H1 (cell line): ENCODE data around the gene SCN4A. TPM values are rescaled to one million over a fixed set of nuclear protein-coding genes. Genes with fewer than 3 reads are reported as not detected.

Source experiments
- ASH2L ChIP-seq: fragments of 200-600, 300-600 bp; sonication (generic); IDR thresholded peaks from one replicate; pipeline ENCODE4 v1.7.1; 2017; ENCODE audit warnings: low read length
- BCL11A ChIP-seq, 2 experiments: IDR thresholded peaks; one replicate each; pipeline ENCODE4 v1.6.1; 2011; ENCODE audit warnings: low read depth in 2 of 2, low read length in 2 of 2, mild to moderate bottlenecking in 2 of 2
- BRCA1 ChIP-seq: IDR thresholded peaks from 2 replicates; pipeline ENCODE4 v1.6.1; 2012; ENCODE audit warnings: low read depth, low read length, improper control_type of control experiment
- CBX5 ChIP-seq: fragments of 300-800, 300-1000 bp; sonication (generic); IDR thresholded peaks from 2 replicates; pipeline ENCODE4 v1.7.1; 2016; ENCODE audit warnings: antibody characterized with exemption, low read length, low read depth
- CBX8 ChIP-seq: fragments of 300-800, 300-1000 bp; sonication (generic); IDR thresholded peaks from 2 replicates; pipeline ENCODE4 v1.7.1; 2016; ENCODE audit warnings: low read depth, low read length, borderline replicate concordance
- CHD1 ChIP-seq: IDR thresholded peaks from 2 replicates; pipeline ENCODE4 v1.6.1; 2012; ENCODE audit warnings: low read depth, low read length, improper control_type of control experiment
- CHD2 ChIP-seq: IDR thresholded peaks from 2 replicates; pipeline ENCODE4 v1.6.1; 2012; ENCODE audit warnings: low read length, improper control_type of control experiment
- CREB1 ChIP-seq: IDR thresholded peaks from 2 replicates; pipeline ENCODE4 v1.6.1; 2012; ENCODE audit warnings: inconsistent platforms
- CTBP2 ChIP-seq: IDR thresholded peaks from 2 replicates; pipeline ENCODE4 v1.7.0; 2011; ENCODE audit warnings: borderline replicate concordance, mild to moderate bottlenecking, moderate library complexity, mixed read lengths, low read length; ENCODE audit not compliant: insufficient read depth, insufficient read length
- E2F6 ChIP-seq: IDR thresholded peaks from 2 replicates; pipeline ENCODE4 v1.6.1; 2012; ENCODE audit warnings: inconsistent platforms
- JUN ChIP-seq: IDR thresholded peaks from 2 replicates; pipeline ENCODE4 v1.6.1; 2011; ENCODE audit warnings: low read depth, mild to moderate bottlenecking, improper control_type of control experiment, low read length
- MAFK ChIP-seq: IDR thresholded peaks from 2 replicates; pipeline ENCODE4 v1.6.1; 2012; ENCODE audit warnings: low read depth, mild to moderate bottlenecking, improper control_type of control experiment, low read length
- NRF1 ChIP-seq: IDR thresholded peaks from 2 replicates; pipeline ENCODE4 v1.6.1; 2011; ENCODE audit warnings: mild to moderate bottlenecking, low read depth, low read length, improper control_type of control experiment
- PHF8 ChIP-seq: fragments of 200-600 bp; sonication (generic); conservative IDR thresholded peaks from 2 replicates; pipeline ENCODE4 v1.7.1; 2012; ENCODE audit warnings: low read depth, mild to moderate bottlenecking, inconsistent platforms, low read length, moderate library complexity
- POLR2AphosphoS5 ChIP-seq: IDR thresholded peaks from 2 replicates; pipeline ENCODE4 v1.6.1; 2011; ENCODE audit warnings: low read depth, low read length
- POU5F1 ChIP-seq: IDR thresholded peaks from 2 replicates; pipeline ENCODE4 v1.6.1; 2011; ENCODE audit warnings: low read depth, mild to moderate bottlenecking, low read length, moderate library complexity
- RAD21 ChIP-seq, 2 experiments: IDR thresholded peaks in 1 of 2; conservative IDR thresholded peaks in 1 of 2; 2 replicates each; pipeline ENCODE4 v1.6.1; 2011; ENCODE audit warnings: low read depth in 2 of 2, low read length in 2 of 2, improper control_type of control experiment in 1 of 2, inconsistent platforms in 1 of 2, mild to moderate bottlenecking in 1 of 2, moderate library complexity in 1 of 2
- RBBP5 ChIP-seq: IDR thresholded peaks from 2 replicates; pipeline ENCODE4 v1.7.1; 2012; ENCODE audit warnings: low read depth, mild to moderate bottlenecking, inconsistent platforms, low read length, moderate library complexity, borderline replicate concordance
- SAP30 ChIP-seq: fragments of 300-600 bp; sonication (generic); IDR thresholded peaks from 2 replicates; pipeline ENCODE4 v1.7.1; 2012; ENCODE audit warnings: low read length, moderate library complexity, mild to moderate bottlenecking, inconsistent platforms; ENCODE audit not compliant: insufficient read depth, insufficient replicate concordance
- SIN3A ChIP-seq, 2 experiments: IDR thresholded peaks in 1 of 2; conservative IDR thresholded peaks in 1 of 2; 2 replicates each; pipeline ENCODE4 v1.6.1; 2011 to 2012; ENCODE audit warnings: low read length in 2 of 2, improper control_type of control experiment in 1 of 2, low read depth in 1 of 2, mild to moderate bottlenecking in 1 of 2
- SIX5 ChIP-seq: IDR thresholded peaks from 2 replicates; pipeline ENCODE4 v1.6.1; 2011; ENCODE audit warnings: mild to moderate bottlenecking, low read depth, low read length
- TBP ChIP-seq: IDR thresholded peaks from 2 replicates; pipeline ENCODE4 v1.6.1; 2011; ENCODE audit warnings: low read depth, low read length, improper control_type of control experiment
- TCF12 ChIP-seq: IDR thresholded peaks from 2 replicates; pipeline ENCODE4 v1.6.1; 2011; ENCODE audit warnings: low read depth, mild to moderate bottlenecking, low read length
- ZNF274 ChIP-seq: IDR thresholded peaks from 2 replicates; pipeline ENCODE4 v1.7.0; 2012; ENCODE audit warnings: low read length, borderline replicate concordance; ENCODE audit errors: extremely low read depth
- polyA plus RNA-seq, 7 experiments: library from polyadenylated mRNA; depleted of rRNA in 3 of 7; stranded (reverse) in 5 of 7; unstranded in 2 of 7; fragments of >200 nt in 5 of 7; fragments of 200-250 nt in 2 of 7; gene quantifications; 1 replicate in 5 of 7; 2 replicates in 1 of 7; 4 replicates in 1 of 7; pipeline versions ENCODE4 v1.2.1 to v1.2.3, GENCODE V29; 2011 to 2013; ENCODE audit warnings: missing spikeins in 2 of 7, mixed read lengths in 2 of 7
- total RNA-seq: library from RNA; stranded (reverse); fragmentation: NEBNext Ultra II Directional; extraction: Animal tissue kit (Norgen Biotek cat#: 25700); gene quantifications from 2 replicates; pipeline ENCODE4 v1.2.1, GENCODE V29; 2021

The SCN4A gene
- total and polyA plus RNA-seq, 2 of the 8 experiments (the other 6 are each of a cell fraction or from before 2014, with no cell fraction given), result 5.0 to 8.5 TPM

GRCh38 chr17:63961355-63962212 lies 11.1 kb downstream of the SCN4A start (continued):
- TF ChIP-seq SAP30 (no peak), POU5F1 (no peak), E2F6 (peak; percentile 34; the same call in 1 of the 2 replicates), CHD2 (no peak), BRCA1 (no peak), PHF8 (peak; percentile 53), ASH2L (no peak), BCL11A (IDR thresholded peaks at IDR 0.05; ENCODE audit: low read depth in 2 of 2, low read length in 2 of 2) (no peak), NRF1 (no peak), RBBP5 (no peak), CTBP2 (no peak), MAFK (no peak), TCF12 (no peak), CBX8 (no peak), CBX5 (no peak), ZNF274 (no peak), CHD1 (no peak), TBP (no peak), SIN3A (conservative IDR thresholded peaks at IDR 0.05 in 1 of 2, IDR thresholded peaks at IDR 0.05 in 1 of 2; ENCODE audit: low read depth in 1 of 2, low read length in 2 of 2) (peak; percentile 55 to 56; a peak in 1 of 4 replicates), RAD21 (IDR thresholded peaks at IDR 0.05 in 1 of 2, conservative IDR thresholded peaks at IDR 0.05 in 1 of 2; ENCODE audit: low read depth in 2 of 2, low read length in 2 of 2) (no peak), SIX5 (no peak), POLR2AphosphoS5 (peak; percentile 42), JUN (no peak), CREB1 (peak; percentile 25; the same call in 1 of the 2 replicates)
